ENCODE data around the gene CYP4A22.
"Not testable (repeated sequence)": the region's sequence is repeated elsewhere in the genome, so short reads cannot be mapped to it uniquely, and the experiment has no call there.

GRCh38 chr1:47091476-47091875, 45.8 kb upstream of the CYP4A22 start:
- TF ChIP-seq CTCF (conservative IDR thresholded peaks at IDR 0.05) = peak; percentile 75
- not testable (repeated sequence) for TF ChIP-seq ZFX (IDR thresholded peaks at IDR 0.05)
